DOHH2 (cell line): Measurements from ENCODE around the gene DIMT1.

Experiments
- CTCF ChIP-seq: fragments of 200-600 bp; sonication (generic); IDR thresholded peaks from one replicate; pipeline ENCODE4 v1.5.1; 2014; ENCODE audit warnings: antibody characterized with exemption, mild to moderate bottlenecking, low read depth, low read length; ENCODE audit not compliant: poor library complexity, severe bottlenecking
- EZH2phosphoT487 ChIP-seq: fragments of 200-600 bp; sonication (generic); IDR thresholded peaks from 2 replicates; pipeline ENCODE4 v1.6.1; 2017; ENCODE audit warnings: borderline replicate concordance, mild to moderate bottlenecking, antibody characterized with exemption, low read length, moderate library complexity, mixed read lengths

GRCh38 chr5:62371409-62371808 is 32.3 kb downstream of the DIMT1 start:
- TF ChIP-seq CTCF (no peak), EZH2phosphoT487 (no peak)
